ENCODE results near the gene MROH8.
A peak's percentile ranks its signal among the peaks of the same experiment; 100 is the strongest.

MROH8 gene

GRCh38 chr20:37218441-37218840, 39.1 kb upstream of the MROH8 start:
- peaks cover 10 to 12% of the 10 kb centered on the region in 2 donors for H3K36me3 ChIP-seq (ENCODE audit: control insufficient read depth in 2 of 2, insufficient read depth in 2 of 2, low read length in 2 of 2)

GRCh38 chr20:37209661-37210314, 30.4 kb upstream of the MROH8 start:
- Histone ChIP-seq H3K27ac (ENCODE audit: low read length) (no peak overlapping the region), H3K4me1 (ENCODE audit: control insufficient read depth, insufficient read depth, low read length) (no peaks in the 10 kb centered on the region), H3K9me3 (ENCODE audit: control insufficient read depth in 2 of 2, low read length in 2 of 2) (no peaks in the 10 kb centered on the region), H3K9ac (ENCODE audit: low read length in 2 of 2) (no peak overlapping the region), H3K4me3 (ENCODE audit: low read length in 2 of 2) (no peak overlapping the region), H3K27me3 (ENCODE audit: control insufficient read depth in 1 of 2, insufficient read depth in 2 of 2, low read length in 2 of 2) (no peaks in the 10 kb centered on the region), H3K36me3 (ENCODE audit: control insufficient read depth in 2 of 2, insufficient read depth in 2 of 2, low read length in 2 of 2) (peaks cover 38 to 42% of the 10 kb centered on the region in 2 donors)

More at GRCh38 chr20:37218441-37218840, 39.1 kb upstream of the MROH8 start:
- Histone ChIP-seq H3K9ac (ENCODE audit: low read length in 2 of 2) (no peak overlapping the region), H3K4me1 (ENCODE audit: control insufficient read depth, insufficient read depth, low read length) (peaks cover 7% of the 10 kb centered on the region), H3K4me3 (ENCODE audit: low read length in 2 of 2) (no peak overlapping the region), H3K9me3 (ENCODE audit: control insufficient read depth in 2 of 2, low read length in 2 of 2) (no peaks in the 10 kb centered on the region), H3K27ac (ENCODE audit: low read length) (no peak overlapping the region), H3K27me3 (ENCODE audit: control insufficient read depth in 1 of 2, insufficient read depth in 2 of 2, low read length in 2 of 2) (no peaks in the 10 kb centered on the region)

GRCh38 chr20:37209193-37209592, 29.8 kb upstream of the MROH8 start:
- Histone ChIP-seq H3K27ac (ENCODE audit: low read length) (no peak overlapping the region), H3K9me3 (ENCODE audit: control insufficient read depth in 2 of 2, low read length in 2 of 2) (no peaks in the 10 kb centered on the region), H3K4me1 (ENCODE audit: control insufficient read depth, insufficient read depth, low read length) (no peaks in the 10 kb centered on the region), H3K4me3 (ENCODE audit: low read length in 2 of 2) (no peak overlapping the region), H3K36me3 (ENCODE audit: control insufficient read depth in 2 of 2, insufficient read depth in 2 of 2, low read length in 2 of 2) (peaks cover 41 to 42% of the 10 kb centered on the region in 2 donors), H3K27me3 (ENCODE audit: control insufficient read depth in 1 of 2, insufficient read depth in 2 of 2, low read length in 2 of 2) (no peaks in the 10 kb centered on the region), H3K9ac (ENCODE audit: low read length in 2 of 2) (no peak overlapping the region)

DNA sequence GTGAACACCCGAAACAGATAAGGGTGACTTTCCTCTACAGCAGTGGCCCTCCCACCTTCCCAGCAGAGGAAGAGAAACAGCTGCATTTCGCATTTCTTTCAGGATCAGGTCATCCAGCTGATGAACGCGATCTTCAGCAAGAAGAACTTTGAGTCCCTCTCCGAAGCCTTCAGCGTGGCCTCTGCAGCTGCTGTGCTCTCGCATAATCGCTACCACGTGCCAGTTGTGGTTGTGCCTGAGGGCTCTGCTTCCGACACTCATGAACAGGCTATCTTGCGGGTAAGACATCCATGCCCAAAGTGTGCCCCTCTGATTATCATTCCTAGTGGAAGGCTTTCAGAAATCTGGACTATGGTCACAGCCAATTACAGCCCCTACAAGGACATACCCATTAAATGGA, 27.8 kb upstream of the MROH8 start:
- Histone ChIP-seq H3K27ac (ENCODE audit: low read length) (no peak overlapping the region), H3K9me3 (ENCODE audit: control insufficient read depth in 2 of 2, low read length in 2 of 2) (no peaks in the 10 kb centered on the region), H3K36me3 (ENCODE audit: control insufficient read depth in 2 of 2, insufficient read depth in 2 of 2, low read length in 2 of 2) (peaks cover 38 to 41% of the 10 kb centered on the region in 2 donors), H3K4me1 (ENCODE audit: control insufficient read depth, insufficient read depth, low read length) (peaks cover 6% of the 10 kb centered on the region), H3K27me3 (ENCODE audit: control insufficient read depth in 1 of 2, insufficient read depth in 2 of 2, low read length in 2 of 2) (no peaks in the 10 kb centered on the region), H3K9ac (ENCODE audit: low read length in 2 of 2) (no peak overlapping the region), H3K4me3 (ENCODE audit: low read length in 2 of 2) (no peak overlapping the region)

DNA sequence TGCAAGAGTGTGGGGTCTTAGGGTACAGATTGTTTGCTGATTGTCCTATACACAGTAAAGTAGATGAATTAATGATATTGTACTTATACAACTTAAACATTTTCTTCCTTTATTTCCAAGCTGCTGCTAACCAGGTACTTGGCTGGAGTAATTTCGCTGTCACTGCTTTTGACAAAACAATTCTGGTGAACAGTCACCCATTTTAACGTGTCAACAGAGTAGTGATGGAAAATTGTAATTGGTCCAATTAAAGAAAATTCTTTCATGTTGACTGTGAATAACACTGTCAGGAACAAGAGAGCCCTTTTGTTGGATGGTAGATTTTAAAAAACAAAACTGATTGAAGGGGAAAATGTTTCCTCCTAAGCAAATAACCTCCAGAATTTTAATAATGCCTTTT, 26.4 kb upstream of the MROH8 start:
- H3K27ac ChIP-seq (ENCODE audit: low read length) = no peak overlapping the region
- no peaks in the 10 kb centered on the region for H3K9me3 ChIP-seq (ENCODE audit: control insufficient read depth in 2 of 2, low read length in 2 of 2)
- peaks cover 6% of the 10 kb centered on the region for H3K4me1 ChIP-seq (ENCODE audit: control insufficient read depth, insufficient read depth, low read length)
- no peak overlapping the region for H3K4me3 ChIP-seq (ENCODE audit: low read length in 2 of 2)
- no peak overlapping the region for H3K9ac ChIP-seq (ENCODE audit: low read length in 2 of 2)
- H3K36me3 ChIP-seq (ENCODE audit: control insufficient read depth in 2 of 2, insufficient read depth in 2 of 2, low read length in 2 of 2) = peaks cover 39 to 42% of the 10 kb centered on the region in 2 donors
- H3K27me3 ChIP-seq (ENCODE audit: control insufficient read depth in 1 of 2, insufficient read depth in 2 of 2, low read length in 2 of 2) = no peaks in the 10 kb centered on the region

- Histone ChIP-seq H3K9ac (ENCODE audit: low read length in 2 of 2) (no peak overlapping the region), H3K4me1 (ENCODE audit: control insufficient read depth, insufficient read depth, low read length) (peaks cover 6% of the 10 kb centered on the region), H3K27me3 (ENCODE audit: control insufficient read depth in 1 of 2, insufficient read depth in 2 of 2, low read length in 2 of 2) (no peaks in the 10 kb centered on the region), H3K4me3 (ENCODE audit: low read length in 2 of 2) (no peak overlapping the region), H3K9me3 (ENCODE audit: control insufficient read depth in 2 of 2, low read length in 2 of 2) (no peaks in the 10 kb centered on the region), H3K36me3 (ENCODE audit: control insufficient read depth in 2 of 2, insufficient read depth in 2 of 2, low read length in 2 of 2) (peaks cover 43 to 46% of the 10 kb centered on the region in 2 donors), H3K27ac (ENCODE audit: low read length) (no peak overlapping the region)
Measured at GRCh38 chr20:37205130-37205529, 25.8 kb upstream of the MROH8 start.

DNA sequence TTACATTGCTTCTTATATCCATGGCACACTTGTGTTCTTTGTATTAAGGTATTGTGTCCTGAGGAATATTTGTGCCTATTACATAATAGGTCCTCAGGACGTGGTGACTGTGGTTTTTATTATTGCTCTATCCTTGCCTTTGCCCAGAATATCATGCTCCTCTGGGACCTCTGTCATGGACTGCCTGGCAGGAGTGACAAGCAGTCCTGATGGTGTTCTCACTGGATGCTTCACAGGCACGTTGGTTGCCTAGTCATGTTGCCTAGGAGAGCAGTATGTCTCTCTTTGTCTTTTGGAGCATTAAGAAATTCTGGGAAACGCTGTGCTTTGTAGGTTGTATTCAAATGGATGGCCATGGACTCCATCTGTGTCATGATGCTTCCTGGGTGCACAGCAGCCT, 24.7 kb upstream of the MROH8 start:
- Histone ChIP-seq H3K36me3 (ENCODE audit: control insufficient read depth in 2 of 2, insufficient read depth in 2 of 2, low read length in 2 of 2) (peaks cover 42 to 45% of the 10 kb centered on the region in 2 donors), H3K9me3 (ENCODE audit: control insufficient read depth in 2 of 2, low read length in 2 of 2) (no peaks in the 10 kb centered on the region), H3K9ac (ENCODE audit: low read length in 2 of 2) (no peak overlapping the region), H3K4me1 (ENCODE audit: control insufficient read depth, insufficient read depth, low read length) (peaks cover 6% of the 10 kb centered on the region), H3K4me3 (ENCODE audit: low read length in 2 of 2) (no peak overlapping the region), H3K27ac (ENCODE audit: low read length) (no peak overlapping the region), H3K27me3 (ENCODE audit: control insufficient read depth in 1 of 2, insufficient read depth in 2 of 2, low read length in 2 of 2) (no peaks in the 10 kb centered on the region)

DNA sequence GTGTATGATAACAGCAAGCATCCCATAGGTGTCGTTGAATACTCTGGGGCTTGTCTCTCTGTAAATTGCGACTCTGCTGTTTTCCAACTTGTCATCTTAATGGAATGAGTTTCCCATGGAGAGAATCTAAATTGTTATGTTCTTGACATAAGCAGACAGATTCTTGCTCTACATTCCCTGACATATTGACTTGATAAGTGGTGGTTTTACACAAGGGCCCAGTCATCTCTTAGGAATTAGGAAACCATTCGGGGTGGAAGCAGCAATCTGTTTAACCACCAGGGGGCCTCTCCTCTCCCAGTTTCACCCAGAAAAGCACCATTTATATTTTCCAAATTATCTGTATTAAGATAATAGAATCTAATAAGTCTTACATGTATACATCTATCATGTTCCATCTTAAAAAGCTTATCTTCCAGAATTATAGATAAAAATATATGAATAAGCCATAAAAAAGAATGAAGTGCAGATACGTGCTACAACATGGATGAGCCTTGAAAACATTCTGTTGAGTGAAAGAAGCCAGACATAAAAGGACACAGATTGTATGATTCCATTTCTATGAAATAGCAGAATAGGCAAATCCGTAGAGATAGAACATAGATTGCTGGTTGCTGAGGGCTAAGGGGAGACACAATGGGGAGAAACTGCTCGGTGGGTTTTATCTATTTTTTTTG, 23.1 kb upstream of the MROH8 start:
- Histone ChIP-seq H3K4me3 (ENCODE audit: low read length in 2 of 2) (peak overlapping the region in 1 of 2 donors; percentile 29), H3K4me1 (ENCODE audit: control insufficient read depth, insufficient read depth, low read length) (peaks cover 7% of the 10 kb centered on the region), H3K9ac (ENCODE audit: low read length in 2 of 2) (peak overlapping the region; percentile 27 to 60), H3K9me3 (ENCODE audit: control insufficient read depth in 2 of 2, low read length in 2 of 2) (no peaks in the 10 kb centered on the region), H3K27me3 (ENCODE audit: control insufficient read depth in 1 of 2, insufficient read depth in 2 of 2, low read length in 2 of 2) (no peaks in the 10 kb centered on the region), H3K36me3 (ENCODE audit: control insufficient read depth in 2 of 2, insufficient read depth in 2 of 2, low read length in 2 of 2) (peaks cover 38 to 40% of the 10 kb centered on the region in 2 donors), H3K27ac (ENCODE audit: low read length) (peak overlapping the region; percentile 41)

DNA sequence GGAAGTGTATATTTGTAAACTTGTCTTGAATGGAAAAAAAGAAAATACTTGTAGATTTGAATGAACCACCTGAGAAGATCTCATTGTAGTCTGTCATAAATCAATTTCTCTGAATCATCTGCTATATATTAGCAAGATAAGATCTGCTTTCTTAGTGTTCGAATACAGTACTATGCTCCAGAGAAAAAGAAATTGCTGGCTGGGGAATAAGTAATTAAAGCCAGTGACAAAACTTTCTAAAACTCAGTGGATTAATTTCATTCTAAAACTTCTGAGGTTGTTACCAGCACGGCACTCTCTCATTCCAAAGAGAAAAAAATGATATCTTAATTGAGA, 22.4 kb upstream of the MROH8 start:
- Histone ChIP-seq H3K4me1 (ENCODE audit: control insufficient read depth, insufficient read depth, low read length) (peaks cover 7% of the 10 kb centered on the region), H3K27ac (ENCODE audit: low read length) (peak overlapping the region; percentile 38), H3K27me3 (ENCODE audit: control insufficient read depth in 1 of 2, insufficient read depth in 2 of 2, low read length in 2 of 2) (no peaks in the 10 kb centered on the region)

GRCh38 chr20:37200926-37201826, 21.8 kb upstream of the MROH8 start:
- no peak overlapping the region for H3K4me3 ChIP-seq (ENCODE audit: low read length in 2 of 2)
- H3K27ac ChIP-seq (ENCODE audit: low read length) = no peak overlapping the region
- no peaks in the 10 kb centered on the region for H3K27me3 ChIP-seq (ENCODE audit: control insufficient read depth in 1 of 2, insufficient read depth in 2 of 2, low read length in 2 of 2)
- H3K4me1 ChIP-seq (ENCODE audit: control insufficient read depth, insufficient read depth, low read length) = peaks cover 7% of the 10 kb centered on the region
- peaks cover 35 to 36% of the 10 kb centered on the region in 2 donors for H3K36me3 ChIP-seq (ENCODE audit: control insufficient read depth in 2 of 2, insufficient read depth in 2 of 2, low read length in 2 of 2)
- no peaks in the 10 kb centered on the region for H3K9me3 ChIP-seq (ENCODE audit: control insufficient read depth in 2 of 2, low read length in 2 of 2)
- H3K9ac ChIP-seq (ENCODE audit: low read length in 2 of 2) = peak overlapping the region in 1 of 2 donors; percentile 13

More for the DNA sequence above, 22.4 kb upstream of the MROH8 start:
- Histone ChIP-seq H3K9me3 (ENCODE audit: control insufficient read depth in 2 of 2, low read length in 2 of 2) (no peaks in the 10 kb centered on the region), H3K36me3 (ENCODE audit: control insufficient read depth in 2 of 2, insufficient read depth in 2 of 2, low read length in 2 of 2) (peaks cover 32 to 35% of the 10 kb centered on the region in 2 donors), H3K9ac (ENCODE audit: low read length in 2 of 2) (peak overlapping the region in 1 of 2 donors; percentile 60), H3K4me3 (ENCODE audit: low read length in 2 of 2) (peak overlapping the region in 1 of 2 donors; percentile 29)

All from stomach smooth muscle (tissue), 2 donors.